NCI-H460 (cell line): ENCODE measurements around the gene SEPTIN3. TPM values are rescaled to one million over a fixed set of nuclear protein-coding genes. Genes with fewer than 3 reads are reported as not detected.

ENCODE experiments used
- DNase-seq: peaks from one replicate; pipeline ENCODE4 v3.0.0-alpha.2; 2016; ENCODE audit warnings: low read depth; ENCODE audit errors: extremely low read depth
- polyA plus RNA-seq: library from polyadenylated mRNA; depleted of rRNA; stranded (reverse); fragments of >200 nt; gene quantifications from 2 replicates; pipeline ENCODE4 v1.2.3, GENCODE V29; 2014; cell fraction: nucleus; rRNA removed
- total RNA-seq: library from RNA; depleted of rRNA; stranded (reverse); fragments of >200 nt; shearing (Covaris generic); gene quantifications from 2 replicates; pipeline ENCODE4 v1.2.3, GENCODE V29; 2014; rRNA removed

The SEPTIN3 gene
- 0.35 and 0.45 TPM in 2 replicates for total RNA-seq
- polyA plus RNA-seq, result 0.04 and 0.39 TPM in 2 replicates

GRCh38 chr22:41969110-41969646, at the start of gene SEPTIN3:
SEPTIN3 (plus strand) TSS chr22:41969443; CDS start chr22:41971493, 2,050 bp downstream.
- no peak for DNase-seq

- DNase-seq, result no peak
Observed at GRCh38 chr22:41920271-41920976, 48.8 kb upstream of the SEPTIN3 start.

- DNase-seq, result no peak
Observed at GRCh38 chr22:41922328-41922727, 46.9 kb upstream of the SEPTIN3 start.

- DNase-seq, result no peak
Observed at GRCh38 chr22:41922940-41923594, 46.2 kb upstream of the SEPTIN3 start.

GRCh38 chr22:41923595-41924276, 45.5 kb upstream of the SEPTIN3 start:
- no peak for DNase-seq

GRCh38 chr22:41925783-41926460, 43.3 kb upstream of the SEPTIN3 start:
- peak; percentile 30 for DNase-seq

- DNase-seq, result no peak
Observed at GRCh38 chr22:41927813-41928212, 41.4 kb upstream of the SEPTIN3 start.

GRCh38 chr22:41928593-41929417, 40.4 kb upstream of the SEPTIN3 start:
- DNase-seq, result no peak

GRCh38 chr22:41929418-41929810, 39.8 kb upstream of the SEPTIN3 start:
- DNase-seq, result no peak

GRCh38 chr22:41931701-41932269, 37.5 kb upstream of the SEPTIN3 start:
- no peak for DNase-seq

GRCh38 chr22:41932353-41932752, 36.9 kb upstream of the SEPTIN3 start:
- DNase-seq, result no peak

GRCh38 chr22:41933411-41934177, 35.6 kb upstream of the SEPTIN3 start:
- no peak for DNase-seq

- DNase-seq, result no peak
Observed at GRCh38 chr22:41934284-41935014, 34.8 kb upstream of the SEPTIN3 start.

- no peak for DNase-seq
Observed at GRCh38 chr22:41935015-41935351, 34.3 kb upstream of the SEPTIN3 start.

GRCh38 chr22:41935509-41935908, 33.7 kb upstream of the SEPTIN3 start:
- no peak for DNase-seq

- DNase-seq, result no peak
Observed at GRCh38 chr22:41936894-41937169, 32.4 kb upstream of the SEPTIN3 start.

GRCh38 chr22:41939981-41940831, 29.0 kb upstream of the SEPTIN3 start:
- no peak for DNase-seq
